Rectal smooth muscle tissue (tissue), 1 donor: Measurements from ENCODE around the gene MAP4K2.

Source experiments
- H3K27ac ChIP-seq: one replicate; pipeline ENCODE4 v1.7.0; 2013; ENCODE audit warnings: low read depth, low read length, inconsistent platforms
- H3K27me3 ChIP-seq: one replicate; pipeline ENCODE4 v1.7.0; 2013; ENCODE audit warnings: low read length; ENCODE audit not compliant: control insufficient read depth, insufficient read depth
- H3K36me3 ChIP-seq: one replicate; pipeline ENCODE4 v1.7.0; 2013; ENCODE audit warnings: low read length; ENCODE audit not compliant: control insufficient read depth, insufficient read depth
- H3K4me1 ChIP-seq: one replicate; pipeline ENCODE4 v1.7.0; 2013; ENCODE audit warnings: low read length; ENCODE audit not compliant: control insufficient read depth, insufficient read depth
- H3K4me3 ChIP-seq: one replicate; pipeline ENCODE4 v1.7.0; 2013; ENCODE audit warnings: low read length
- H3K9ac ChIP-seq: one replicate; pipeline ENCODE4 v1.7.0; 2013; ENCODE audit warnings: low read length

The MAP4K2 gene

DNA sequence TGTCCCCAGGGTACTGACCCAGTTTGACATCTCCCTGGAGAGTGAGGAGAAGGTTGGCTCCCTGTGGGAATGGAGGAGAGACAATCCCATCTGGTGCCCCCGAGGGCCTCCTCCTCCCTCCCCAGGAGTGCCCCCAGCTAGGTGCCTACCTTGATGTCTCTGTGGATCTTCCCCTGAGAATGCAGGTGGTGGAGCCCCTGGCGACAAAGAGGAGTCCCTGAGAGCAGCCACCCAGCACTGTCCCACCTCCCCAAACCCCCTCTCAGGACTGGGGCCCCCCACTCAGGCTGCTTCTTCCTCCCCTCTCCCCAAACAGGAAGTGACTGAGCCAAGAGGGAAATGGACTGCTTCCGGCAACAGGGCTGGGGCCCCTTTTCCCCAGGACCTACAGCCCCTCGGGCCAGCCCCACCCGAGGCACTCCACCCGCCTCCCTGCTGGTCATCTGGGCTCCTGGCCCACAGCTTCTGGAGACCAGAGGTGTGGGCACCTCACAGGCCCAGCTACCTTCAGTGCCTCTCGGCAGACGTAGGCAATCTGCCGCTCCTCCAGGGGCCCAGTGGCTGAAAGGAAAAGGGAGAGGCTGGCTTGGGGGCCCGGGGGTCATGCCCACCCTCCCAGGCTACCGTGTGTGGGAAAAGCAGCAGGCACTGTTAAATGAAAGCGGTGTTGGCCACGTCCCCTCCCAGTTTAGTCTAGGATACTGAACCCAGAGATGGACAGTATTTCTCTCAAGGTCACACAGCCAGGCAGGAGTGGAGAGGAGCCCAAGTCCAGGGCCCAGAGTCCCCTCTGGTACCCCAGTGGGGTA is 1.2 kb downstream of the MAP4K2 start:
- H3K36me3 ChIP-seq: peaks cover 2% of the 10 kb centered on the region

DNA sequence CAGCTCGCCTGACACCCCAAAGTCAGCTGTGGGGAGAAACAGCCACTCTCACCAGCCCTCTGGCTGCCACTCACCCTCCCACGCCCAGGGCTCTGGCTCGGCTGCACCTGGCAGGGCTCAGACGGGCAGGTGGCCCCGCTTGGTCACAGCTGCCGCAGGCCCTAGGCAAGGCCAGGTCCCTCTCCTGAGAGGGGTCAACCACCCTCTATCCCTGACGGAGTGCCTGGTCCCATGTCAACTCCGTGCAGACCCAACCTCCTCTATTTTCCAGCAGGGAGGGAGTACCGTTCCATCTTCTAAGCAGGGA is 1.9 kb downstream of the MAP4K2 start:
- no peak overlapping the region for H3K27ac ChIP-seq
- no peak overlapping the region for H3K9ac ChIP-seq
- no peak overlapping the region for H3K4me3 ChIP-seq
- peaks cover 2% of the 10 kb centered on the region for H3K36me3 ChIP-seq
- peaks cover 4% of the 10 kb centered on the region for H3K4me1 ChIP-seq
- no peaks in the 10 kb centered on the region for H3K27me3 ChIP-seq

More for the DNA sequence above, 1.2 kb downstream of the MAP4K2 start:
- Histone ChIP-seq H3K27ac (peak overlapping the region; percentile 59), H3K4me3 (peak overlapping the region; percentile 62), H3K27me3 (no peaks in the 10 kb centered on the region), H3K4me1 (peaks cover 4% of the 10 kb centered on the region), H3K9ac (no peak overlapping the region)

DNA sequence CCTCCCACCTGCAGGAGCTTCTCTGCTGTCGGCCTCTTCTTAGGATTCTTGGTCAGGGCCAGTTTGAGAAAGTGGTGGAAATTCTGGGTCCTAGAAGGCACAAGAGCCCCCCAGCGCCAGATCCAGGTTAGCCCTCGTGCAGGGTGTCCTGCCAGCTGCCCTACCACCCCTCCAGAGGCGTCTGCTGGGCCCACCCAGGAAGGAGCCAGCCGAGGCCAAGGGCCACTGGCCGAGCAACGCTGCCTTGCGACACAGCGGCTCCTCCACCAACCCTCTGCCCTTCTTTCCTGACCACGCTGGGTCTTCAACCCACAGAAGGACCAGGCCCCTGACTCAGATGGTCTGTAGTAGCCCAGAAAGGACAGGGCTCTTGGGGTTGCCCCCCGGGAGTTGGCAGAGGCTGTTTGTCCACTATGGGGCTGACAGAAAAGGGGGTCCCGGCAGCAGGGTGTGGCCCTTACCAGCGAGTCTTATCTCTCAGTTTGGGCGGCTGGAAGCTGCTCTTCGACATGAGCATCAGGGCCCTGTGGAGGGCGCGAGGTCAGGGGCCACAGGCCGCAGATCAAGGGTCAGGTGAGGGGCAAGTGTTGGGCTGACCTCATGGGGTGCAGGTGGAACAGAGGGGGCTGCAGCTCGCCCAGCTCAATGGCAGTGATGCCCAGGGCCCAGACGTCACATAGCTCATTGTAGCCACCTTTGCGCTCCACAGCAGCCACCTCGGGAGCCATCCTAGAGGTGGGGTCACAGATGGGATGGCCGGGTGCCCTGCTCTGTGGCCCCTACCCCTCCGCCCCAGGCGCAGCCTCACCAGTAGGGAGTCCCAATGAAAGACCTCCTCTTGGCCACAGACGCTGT is 2.5 kb downstream of the MAP4K2 start:
- Histone ChIP-seq H3K9ac (no peak overlapping the region), H3K4me1 (peaks cover 4% of the 10 kb centered on the region), H3K4me3 (no peak overlapping the region), H3K27ac (no peak overlapping the region), H3K27me3 (no peaks in the 10 kb centered on the region), H3K36me3 (peaks cover 2% of the 10 kb centered on the region)

DNA sequence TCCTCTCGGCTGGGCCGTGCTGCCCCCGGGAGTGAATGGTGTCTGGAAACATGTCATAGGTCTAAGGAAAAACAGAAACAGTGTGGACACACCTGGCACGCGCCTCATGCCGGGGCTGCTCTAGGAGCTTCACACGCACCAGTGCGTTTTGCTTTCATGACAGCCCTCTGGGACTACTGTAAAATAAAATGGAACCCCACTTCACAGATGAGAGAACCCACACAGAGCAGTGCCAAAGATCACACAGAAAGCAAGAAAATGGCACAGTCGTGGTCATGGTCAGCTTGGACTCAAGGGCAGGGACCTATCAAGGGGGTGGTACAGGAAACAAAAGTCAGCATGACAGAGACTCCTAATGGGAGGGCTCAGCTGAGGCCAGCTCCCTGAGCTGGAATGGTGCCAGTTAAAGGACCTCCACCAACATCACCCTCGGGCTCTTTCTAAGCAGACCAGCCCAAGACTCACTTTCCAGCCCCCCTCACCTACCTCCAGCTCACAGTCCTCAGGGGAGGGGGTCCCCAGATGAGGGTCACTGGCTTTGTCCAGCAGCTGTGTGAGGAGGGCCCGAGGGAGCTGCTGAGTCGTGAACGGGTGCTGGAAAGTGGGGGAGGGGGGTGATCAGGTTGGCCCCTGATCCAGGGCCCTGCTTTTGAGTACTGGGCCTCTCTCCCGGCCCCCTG is 3.3 kb downstream of the MAP4K2 start:
- H3K4me3 ChIP-seq: no peak overlapping the region
- H3K27me3 ChIP-seq: no peaks in the 10 kb centered on the region
- peaks cover 2% of the 10 kb centered on the region for H3K36me3 ChIP-seq
- peaks cover 4% of the 10 kb centered on the region for H3K4me1 ChIP-seq
- H3K9ac ChIP-seq: no peak overlapping the region
- no peak overlapping the region for H3K27ac ChIP-seq

- Histone ChIP-seq H3K36me3 (peaks cover 2% of the 10 kb centered on the region), H3K9ac (no peak overlapping the region), H3K27me3 (no peaks in the 10 kb centered on the region), H3K4me1 (peaks cover 4% of the 10 kb centered on the region), H3K27ac (no peak overlapping the region), H3K4me3 (no peak overlapping the region)
These were observed 3.8 kb downstream of the MAP4K2 start for GRCh38 chr11:64799256-64799622.

DNA sequence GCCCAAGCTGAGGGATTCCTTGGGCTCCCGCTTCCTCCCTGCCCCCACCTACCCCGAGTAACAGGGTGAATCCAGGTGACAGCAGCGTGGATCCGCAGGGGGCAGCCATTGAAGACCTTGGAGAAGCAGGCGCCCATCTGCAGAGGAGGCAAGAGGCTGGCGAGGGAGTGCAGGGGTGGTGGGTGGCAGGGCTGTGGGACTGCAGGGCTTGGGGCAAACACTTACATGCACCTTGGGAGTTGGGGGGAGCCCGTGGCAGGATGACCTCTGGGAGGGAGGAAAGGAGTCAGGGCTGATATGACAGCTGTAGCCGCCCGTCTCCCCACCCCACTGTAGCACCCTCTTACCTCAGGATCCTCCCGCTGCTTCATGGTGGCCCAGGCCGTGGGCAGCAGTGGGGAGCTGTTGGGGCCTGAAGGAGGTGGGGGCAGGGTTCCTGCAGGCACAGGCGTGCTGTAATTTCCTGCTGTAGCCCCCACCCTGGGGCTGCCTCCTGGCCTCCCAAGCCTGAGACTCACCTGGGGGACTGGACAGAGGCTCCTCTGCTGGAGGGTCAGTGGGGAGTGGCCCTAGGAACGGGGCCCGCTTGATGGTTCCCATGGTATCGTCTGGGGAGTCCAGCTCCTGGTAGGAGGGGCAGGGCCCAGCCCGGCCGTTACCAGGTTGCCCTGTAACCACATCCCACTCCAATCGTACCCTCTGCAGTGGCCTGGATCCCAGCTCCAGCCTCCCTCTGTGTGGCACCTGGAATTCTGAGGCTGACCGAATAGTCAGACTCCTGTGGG is 6.1 kb downstream of the MAP4K2 start:
- H3K27me3 ChIP-seq: no peaks in the 10 kb centered on the region
- peaks cover 2% of the 10 kb centered on the region for H3K36me3 ChIP-seq
- H3K9ac ChIP-seq: no peak overlapping the region
- no peak overlapping the region for H3K4me3 ChIP-seq
- H3K4me1 ChIP-seq: no peaks in the 10 kb centered on the region
- H3K27ac ChIP-seq: no peak overlapping the region

GRCh38 chr11:64796047-64796756 is 6.8 kb downstream of the MAP4K2 start:
- H3K27ac ChIP-seq: no peak overlapping the region
- H3K9ac ChIP-seq: no peak overlapping the region
- H3K27me3 ChIP-seq: no peaks in the 10 kb centered on the region
- no peaks in the 10 kb centered on the region for H3K4me1 ChIP-seq
- H3K36me3 ChIP-seq: peaks cover 2% of the 10 kb centered on the region
- H3K4me3 ChIP-seq: no peak overlapping the region

- Histone ChIP-seq H3K27ac (no peak overlapping the region), H3K36me3 (peaks cover 5% of the 10 kb centered on the region), H3K9ac (no peak overlapping the region), H3K27me3 (no peaks in the 10 kb centered on the region), H3K4me3 (no peak overlapping the region), H3K4me1 (no peaks in the 10 kb centered on the region)
These were observed 8.5 kb downstream of the MAP4K2 start for GRCh38 chr11:64794526-64794925.

DNA sequence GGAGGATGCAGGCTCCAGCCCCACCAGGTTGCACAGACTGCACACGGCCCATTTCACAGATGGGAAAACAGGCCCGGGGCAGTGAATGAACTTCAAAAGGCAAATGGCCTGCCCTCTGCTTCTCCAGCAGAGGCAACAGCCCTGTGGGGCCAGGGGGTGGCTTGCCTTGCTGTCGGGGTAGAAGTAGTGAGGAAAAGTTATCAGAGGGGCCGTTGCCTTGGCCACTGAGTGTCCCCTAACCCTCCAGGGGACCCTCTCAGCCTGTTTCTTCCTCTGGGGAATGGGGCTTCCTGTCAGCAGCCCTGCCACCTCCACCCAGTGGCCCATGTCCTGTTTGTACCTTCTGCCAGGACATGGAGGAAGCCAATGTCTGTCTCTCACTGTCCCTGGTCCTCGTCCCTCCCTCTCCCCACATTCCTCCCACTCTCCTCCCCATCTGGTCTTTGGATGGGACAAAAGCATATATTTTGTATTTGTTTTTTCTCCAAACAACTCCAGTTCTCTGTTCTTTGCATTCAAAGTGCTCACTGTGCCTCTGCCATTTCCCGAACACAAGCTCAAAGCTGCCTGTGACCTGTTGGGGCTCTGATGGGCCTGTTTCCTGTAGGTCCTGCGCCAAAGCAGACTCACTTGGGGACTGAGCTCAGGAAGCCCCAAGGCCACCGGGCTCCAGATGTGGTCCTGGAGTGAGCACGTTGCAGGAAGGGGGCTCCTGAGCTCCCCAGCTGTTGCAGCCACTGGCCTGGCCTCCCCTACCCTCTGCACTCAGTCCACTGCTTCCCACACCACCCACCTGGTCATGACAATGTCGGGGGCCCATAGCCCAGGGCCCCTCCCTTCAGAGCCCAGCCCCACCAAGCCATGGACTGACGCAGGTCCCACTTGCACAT is 9.5 kb downstream of the MAP4K2 start:
- Histone ChIP-seq H3K27me3 (no peaks in the 10 kb centered on the region), H3K4me3 (no peak overlapping the region), H3K27ac (no peak overlapping the region)

DNA sequence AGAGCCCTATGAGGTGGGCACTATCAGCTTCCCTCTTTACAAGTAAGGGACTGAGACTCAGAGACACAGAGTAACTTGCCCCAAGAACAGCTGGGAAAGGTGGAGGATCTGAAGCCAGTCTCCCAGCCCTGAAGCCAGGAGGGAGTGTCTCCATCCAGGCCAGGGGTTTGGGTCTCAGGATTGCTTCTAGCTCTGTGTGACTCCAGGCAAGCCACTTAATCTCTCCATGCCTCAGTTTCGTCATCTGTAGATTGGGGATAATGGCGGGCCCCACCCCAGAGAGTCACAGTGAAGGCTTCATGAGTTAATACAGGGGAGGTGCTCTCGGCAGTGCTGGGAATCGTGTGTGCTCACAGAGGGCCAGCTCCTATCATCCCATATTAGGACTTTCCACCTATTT is 10.5 kb downstream of the MAP4K2 start:
- H3K9ac ChIP-seq: no peak overlapping the region
- no peaks in the 10 kb centered on the region for H3K4me1 ChIP-seq
- H3K27ac ChIP-seq: no peak overlapping the region
- H3K4me3 ChIP-seq: no peak overlapping the region
- H3K36me3 ChIP-seq: peaks cover 5% of the 10 kb centered on the region
- no peaks in the 10 kb centered on the region for H3K27me3 ChIP-seq

More for the DNA sequence above, 9.5 kb downstream of the MAP4K2 start:
- Histone ChIP-seq H3K36me3 (peaks cover 5% of the 10 kb centered on the region), H3K9ac (no peak overlapping the region), H3K4me1 (no peaks in the 10 kb centered on the region)

GRCh38 chr11:64791781-64792291 is 11.2 kb downstream of the MAP4K2 start:
- Histone ChIP-seq H3K9ac (no peak overlapping the region), H3K27ac (no peak overlapping the region), H3K4me1 (no peaks in the 10 kb centered on the region), H3K36me3 (peaks cover 3% of the 10 kb centered on the region), H3K27me3 (no peaks in the 10 kb centered on the region), H3K4me3 (no peak overlapping the region)
